NOMO-1 treated with dmso at 0.1 percent for 144 hours (cell line): Measurements from ENCODE around the gene SERHL2.
"Not testable (repeated sequence)": the region's sequence is repeated elsewhere in the genome, so short reads cannot be mapped to it uniquely, and the experiment has no call there.

ENCODE experiments used
- DNase-seq: peaks from one replicate; lab custom pipeline; 2025; ENCODE audit not compliant: unreplicated experiment; lab: John Stamatoyannopoulos, UW

SERHL2 gene

DNA sequence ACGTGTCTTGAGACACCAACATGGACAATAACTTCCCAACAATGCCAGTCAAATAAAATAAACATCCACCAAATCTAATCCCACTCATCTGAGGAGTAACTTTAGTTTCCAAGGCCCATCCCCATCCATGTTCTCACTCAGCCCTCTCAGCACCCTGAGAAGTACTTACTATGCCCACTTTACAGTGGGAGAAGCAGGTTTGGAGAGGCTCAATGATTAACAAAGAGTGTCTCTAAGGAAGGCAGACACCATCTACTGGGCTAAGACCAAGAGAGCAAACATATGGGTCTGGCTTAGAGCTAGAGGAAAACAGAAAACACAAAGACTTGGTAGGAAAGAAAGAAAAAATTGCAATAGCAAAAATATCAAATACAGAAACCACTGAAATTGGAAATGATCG, 49.7 kb downstream of the SERHL2 start:
- no peak for DNase-seq

GRCh38 chr22:42604403-42604802, 50.6 kb downstream of the SERHL2 start:
- DNase-seq: no peak

DNA sequence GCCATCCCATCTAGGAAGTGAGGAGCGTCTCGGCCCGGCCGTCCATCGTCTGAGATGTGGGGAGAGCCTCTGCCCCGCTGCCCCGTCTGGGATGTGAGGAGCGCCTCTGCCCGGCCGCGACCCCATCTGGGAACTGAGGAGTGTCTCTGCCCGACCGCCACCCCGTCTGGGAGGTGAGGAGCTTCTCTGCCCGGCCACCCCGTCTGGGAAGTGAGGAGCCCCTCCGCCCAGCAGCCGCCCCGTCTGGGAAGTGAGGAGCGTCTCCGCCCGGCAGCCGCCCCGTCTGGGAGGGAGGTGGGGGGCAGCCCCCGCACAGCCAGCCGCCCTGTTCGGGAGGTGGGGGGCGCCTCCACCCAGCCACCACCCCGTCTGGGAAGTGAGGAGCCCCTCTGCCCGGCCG, 53.9 kb downstream of the SERHL2 start:
- DNase-seq: not testable (repeated sequence)

- DNase-seq: no peak
These were observed 54.5 kb downstream of the SERHL2 start for GRCh38 chr22:42608136-42608822.

GRCh38 chr22:42608823-42609361, 55.1 kb downstream of the SERHL2 start:
- no peak for DNase-seq

DNA sequence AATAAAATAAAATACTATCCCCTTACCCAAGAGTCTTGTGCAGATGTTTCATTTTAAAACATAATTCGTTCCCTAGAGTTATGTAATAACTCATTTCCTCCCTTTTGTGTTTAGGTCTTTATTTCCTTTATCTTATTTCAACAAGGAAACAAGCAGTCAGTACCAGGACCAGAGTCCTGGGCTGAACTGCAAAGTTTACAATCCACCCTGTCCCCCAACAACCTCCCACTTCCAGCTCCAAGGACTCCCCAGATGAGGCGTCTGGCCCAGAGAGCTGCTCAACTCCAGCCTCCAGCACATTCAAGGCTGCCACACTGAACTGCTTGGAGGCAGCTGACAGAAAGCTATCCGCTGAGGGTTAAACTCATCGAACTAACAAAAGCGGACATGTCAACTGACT, 56.4 kb downstream of the SERHL2 start:
- DNase-seq: no peak

DNA sequence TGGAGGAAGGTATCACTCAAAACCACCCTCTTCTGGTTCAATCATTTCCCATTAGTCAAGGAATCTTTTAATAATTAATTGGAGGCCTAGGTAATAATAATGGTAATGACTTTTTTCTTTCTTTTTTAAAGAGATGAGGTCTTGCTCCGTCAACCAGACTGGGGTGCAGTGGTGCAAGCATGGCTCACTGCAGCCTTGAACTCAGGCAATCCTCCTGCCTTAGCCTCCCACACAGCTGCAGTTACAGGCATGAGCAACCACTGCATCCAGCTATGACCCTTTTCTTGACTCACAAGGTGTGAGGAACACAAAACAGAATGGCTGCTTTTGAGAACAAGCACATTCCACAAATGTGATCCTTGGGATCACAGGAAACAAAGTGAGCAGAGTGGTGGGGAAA, 57.3 kb downstream of the SERHL2 start:
- no peak for DNase-seq

GRCh38 chr22:42612336-42612735, 58.6 kb downstream of the SERHL2 start:
- no peak for DNase-seq

DNA sequence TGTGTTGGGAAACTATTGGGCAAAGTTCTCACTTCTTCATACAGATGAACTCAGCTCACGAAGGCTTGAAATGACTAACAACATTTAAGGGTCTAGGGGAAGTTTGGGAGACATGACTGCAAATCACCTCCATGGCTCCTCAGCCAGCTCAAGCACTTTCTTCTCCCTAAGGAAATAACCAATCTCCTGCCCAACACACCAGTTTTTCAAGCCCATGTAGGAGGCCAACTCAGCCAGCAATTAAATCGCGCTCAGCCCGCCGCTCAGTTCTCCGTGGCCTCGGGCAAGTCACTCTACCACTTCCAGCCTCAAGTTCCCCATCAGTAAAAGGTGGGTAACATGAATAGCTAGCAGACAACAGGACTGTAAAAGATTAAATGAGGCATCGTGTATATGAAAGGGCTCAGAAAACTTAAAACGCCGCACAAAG, 60.1 kb downstream of the SERHL2 start:
- DNase-seq: peak; percentile 37

GRCh38 chr22:42614312-42615091, 60.7 kb downstream of the SERHL2 start, which contains the start of gene POLDIP3:
Gene POLDIP3 (minus strand): TSS chr22:42614883. CDS start chr22:42614857, 26 bp downstream.
- DNase-seq: peak; percentile 93

DNA sequence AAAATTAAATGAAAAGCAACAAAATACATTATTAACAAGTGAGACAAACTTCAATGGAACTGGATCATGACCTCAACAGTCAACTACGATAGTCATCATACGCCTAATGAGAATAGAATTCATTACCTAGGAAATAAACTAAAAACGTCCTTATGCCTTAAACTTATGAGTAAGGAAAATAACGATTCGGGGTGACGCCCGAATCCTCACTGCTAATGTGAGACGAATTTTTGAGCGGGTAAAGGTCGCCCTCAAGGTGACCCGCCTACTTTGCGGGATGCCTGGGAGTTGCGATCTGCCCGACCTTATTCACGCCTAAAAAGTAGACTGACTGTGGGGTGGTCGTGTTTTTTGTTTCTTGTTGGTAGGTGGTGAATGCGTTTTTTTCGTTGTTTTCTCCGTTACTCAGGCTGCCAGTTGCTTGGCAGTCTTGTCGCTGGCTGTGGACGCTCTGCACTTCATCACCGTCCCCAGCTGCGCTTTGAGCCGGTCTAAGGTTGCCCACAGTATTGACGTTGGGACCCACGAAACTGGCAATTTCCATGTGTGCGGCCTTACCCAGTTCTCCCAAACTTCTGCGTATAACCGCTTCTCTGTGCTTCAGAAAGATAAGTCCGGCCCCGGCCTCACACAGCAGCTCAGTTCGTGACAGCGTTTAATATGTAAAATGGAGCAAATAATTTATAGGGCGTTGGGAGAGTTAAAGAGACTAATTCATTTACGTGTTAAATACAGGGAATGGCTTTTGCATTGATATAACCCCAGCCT, 61.5 kb downstream of the SERHL2 start:
- DNase-seq: peak; percentile 97

GRCh38 chr22:42615860-42616175, 62.1 kb downstream of the SERHL2 start:
- not testable (repeated sequence) for DNase-seq

DNA sequence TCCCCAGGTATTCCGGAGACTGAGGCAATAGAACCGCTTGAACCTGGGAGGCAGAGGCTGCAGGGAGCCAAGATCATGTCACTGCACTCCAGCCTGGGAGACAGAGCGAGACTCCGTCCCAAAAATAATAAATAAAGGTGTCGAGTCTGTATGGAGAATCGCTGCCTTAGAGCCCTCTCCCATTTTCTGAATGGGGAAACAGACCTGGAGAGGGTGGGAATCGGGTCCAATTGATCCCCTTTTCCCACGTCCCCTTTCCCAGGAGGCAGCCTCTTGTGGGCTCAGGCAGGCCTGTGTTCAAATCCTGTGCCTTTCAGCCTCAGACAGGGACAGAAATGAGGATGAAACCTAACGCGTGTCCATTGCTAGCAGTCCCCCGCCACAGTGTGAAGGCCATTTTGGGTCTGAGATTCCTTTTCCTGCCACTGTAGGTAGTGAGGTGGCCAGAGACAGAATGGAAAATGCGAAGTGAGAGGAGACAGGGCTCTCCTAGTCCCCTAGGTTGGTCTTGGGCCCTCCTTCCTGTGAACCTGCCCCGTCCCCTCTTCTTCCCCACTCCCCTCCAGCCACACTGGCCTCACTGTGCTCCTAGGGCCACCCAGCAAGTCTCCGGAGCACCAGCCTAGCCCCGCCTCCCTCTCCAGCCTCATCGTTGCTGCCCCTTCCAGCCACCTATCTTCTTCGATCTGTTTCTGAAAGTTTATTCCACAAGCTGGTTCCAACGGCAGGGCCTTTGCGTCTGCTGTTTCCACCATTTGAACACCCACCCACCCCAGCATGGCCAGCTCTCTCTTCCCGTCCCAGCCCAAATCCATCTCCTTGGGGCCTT, 63.6 kb downstream of the SERHL2 start:
- no peak for DNase-seq

GRCh38 chr22:42619261-42620063, 65.7 kb downstream of the SERHL2 start:
- no peak for DNase-seq

- DNase-seq: no peak
These were observed 66.3 kb downstream of the SERHL2 start for GRCh38 chr22:42620084-42620483.

DNA sequence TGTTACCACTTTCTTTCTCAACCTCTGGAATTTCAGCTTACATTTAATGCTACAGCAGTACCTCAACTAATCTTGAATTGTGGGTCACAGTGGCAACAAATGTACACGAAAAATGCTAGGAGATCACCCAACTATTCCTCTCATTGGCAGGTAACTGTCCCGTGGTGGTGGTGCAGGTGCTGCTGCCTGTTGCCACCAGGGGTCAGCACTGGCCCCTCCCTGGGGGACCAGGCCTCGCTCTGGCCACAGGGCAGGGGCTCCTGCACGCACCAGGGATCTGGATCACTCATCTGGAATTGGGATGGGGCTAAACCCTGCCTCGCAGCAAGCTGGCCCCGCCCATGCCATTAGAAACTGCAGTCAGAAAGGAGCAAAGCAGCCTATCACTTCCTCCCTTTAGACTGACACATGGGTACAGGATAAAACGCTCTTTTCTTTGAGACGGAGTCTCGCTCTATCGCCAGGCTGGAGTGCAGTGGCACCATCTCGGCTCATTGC, 67.8 kb downstream of the SERHL2 start:
- DNase-seq: no peak

GRCh38 chr22:42622061-42622710, 68.4 kb downstream of the SERHL2 start:
- DNase-seq: no peak

- DNase-seq: peak; percentile 75
These were observed 69.6 kb downstream of the SERHL2 start for GRCh38 chr22:42623301-42623751.
